Ascending aorta (tissue), 2 donors: ENCODE data around the gene RABL3. TPM values are rescaled to one million over a fixed set of nuclear protein-coding genes. Genes with fewer than 3 reads are reported as not detected.
"Not testable (repeated sequence)": the region's sequence is repeated elsewhere in the genome, so short reads cannot be mapped to it uniquely, and the experiment has no call there.

Source experiments
- DNase-seq, 2 donors: peaks; one replicate each; pipeline ENCODE4 v3.0.0-alpha.2; 2019; ENCODE audit warnings: low spot score in 2 of 2
- H3K27ac ChIP-seq, 2 donors: fragments of 200-600 bp; sonication (generic); one replicate each; pipeline ENCODE4 v1.5.1; 2016 to 2017; ENCODE audit warnings: mild to moderate bottlenecking in 1 of 2
- H3K27me3 ChIP-seq: fragments of 200-600 bp; sonication (generic); one replicate; pipeline ENCODE4 v1.5.1; 2017
- H3K36me3 ChIP-seq, 2 donors: fragments of 200-600 bp; sonication (generic); one replicate each; pipeline ENCODE4 v1.5.1; 2016
- H3K4me1 ChIP-seq, 2 donors: fragments of 200-600 bp; sonication (generic); one replicate each; pipeline ENCODE4 v1.5.1; 2016 to 2017; ENCODE audit warnings: mild to moderate bottlenecking in 1 of 2
- H3K4me3 ChIP-seq, 2 donors: fragments of 200-600 bp; sonication (generic); one replicate each; pipeline ENCODE4 v1.5.1; 2016 to 2017; ENCODE audit warnings: mild to moderate bottlenecking in 1 of 2
- H3K9me3 ChIP-seq, 2 donors: fragments of 200-600 bp; sonication (generic); one replicate each; pipeline ENCODE4 v1.5.1; 2016
- CTCF ChIP-seq, 3 experiments: fragments of 200-600 bp in 2 of 3; fragments of 450-650 bp in 1 of 3; sonication (generic) in 2 of 3; IDR thresholded peaks; one replicate each; pipeline ENCODE4 v1.5.1; 2016 to 2019; ENCODE audit warnings: antibody characterized with exemption in 3 of 3, mild to moderate bottlenecking in 1 of 3, moderate library complexity in 1 of 3
- intact Hi-C: fragments of 100-400 bp; cut with DNase I; formaldehyde crosslinking; loops from one replicate; pipeline ENCODE4 v1.15.1; 2023
- total RNA-seq: library from RNA; depleted of rRNA; stranded (reverse); fragments of >200 nt; gene quantifications from one replicate; pipeline ENCODE4 v1.1.0, GENCODE V29; 2016

The RABL3 gene
- total RNA-seq, 1 donor from 2014 or later = 3.0 TPM

DNA sequence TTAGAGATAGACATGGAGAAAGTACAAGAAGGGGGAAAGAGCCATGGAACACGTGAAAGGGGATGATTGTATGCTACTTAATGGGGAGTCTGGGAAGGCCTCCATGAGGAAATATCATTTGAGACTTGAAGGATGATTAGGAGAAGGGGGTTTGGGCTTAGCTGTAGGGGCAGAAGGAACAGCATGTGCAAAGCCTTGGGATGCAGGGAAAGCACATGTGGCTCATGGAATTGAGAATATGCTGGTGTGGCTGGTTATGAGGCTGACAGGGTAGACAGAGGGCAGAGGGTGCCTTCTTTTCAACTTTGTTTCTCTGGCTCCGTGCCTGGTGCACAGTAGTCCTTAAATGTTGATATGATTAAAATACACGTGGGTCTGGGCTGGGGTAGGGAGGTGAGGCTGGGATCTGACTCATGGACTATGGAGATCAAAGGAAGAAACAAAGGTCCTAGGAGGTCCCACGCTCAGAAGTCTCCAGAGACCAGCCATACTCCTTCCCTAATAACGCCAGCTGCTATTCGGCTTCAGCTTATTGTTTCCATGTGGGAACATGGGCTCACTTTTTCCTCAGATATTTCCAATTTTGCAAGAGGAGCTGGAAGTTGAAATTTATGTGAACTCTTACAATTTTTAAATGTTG is 1.4 kb upstream of the RABL3 start:
- Histone ChIP-seq H3K4me3 (peak overlapping the region; percentile 87 to 97), H3K9me3 (peaks cover 0 to 17% of the 10 kb centered on the region in 2 donors), H3K36me3 (peaks cover 0 to 2% of the 10 kb centered on the region in 2 donors), H3K4me1 (peaks cover 4 to 9% of the 10 kb centered on the region in 2 donors), H3K27me3 (no peaks in the 10 kb centered on the region), H3K27ac (no peak overlapping the region)
- DNase-seq = no peak
- intact Hi-C loops = loop anchor here (2.0 to 10.0 kb wide), 6 partner anchors 189 to 1279 kb away; partner anchors contain the start of genes EAF2, GSK3B, IQCB1 and LRRC58
- no peak for TF ChIP-seq CTCF (IDR thresholded peaks at IDR 0.05)

GRCh38 chr3:120742849-120743365 is 591 bp upstream of the RABL3 start:
- TF ChIP-seq CTCF (IDR thresholded peaks at IDR 0.05) = no peak
- Histone ChIP-seq H3K4me3 (peak overlapping the region; percentile 87 to 97), H3K9me3 (peaks cover 0 to 21% of the 10 kb centered on the region in 2 donors), H3K27me3 (no peaks in the 10 kb centered on the region), H3K4me1 (peaks cover 4 to 9% of the 10 kb centered on the region in 2 donors), H3K36me3 (peaks cover 4 to 10% of the 10 kb centered on the region in 2 donors), H3K27ac (peak overlapping the region; percentile 77 to 92)
- DNase-seq = no peak
- intact Hi-C loops = loop anchor here (1.0 to 10.0 kb wide), 7 partner anchors 147 to 1278 kb away; partner anchors contain the start of genes EAF2, GSK3B, IQCB1 and LRRC58

DNA sequence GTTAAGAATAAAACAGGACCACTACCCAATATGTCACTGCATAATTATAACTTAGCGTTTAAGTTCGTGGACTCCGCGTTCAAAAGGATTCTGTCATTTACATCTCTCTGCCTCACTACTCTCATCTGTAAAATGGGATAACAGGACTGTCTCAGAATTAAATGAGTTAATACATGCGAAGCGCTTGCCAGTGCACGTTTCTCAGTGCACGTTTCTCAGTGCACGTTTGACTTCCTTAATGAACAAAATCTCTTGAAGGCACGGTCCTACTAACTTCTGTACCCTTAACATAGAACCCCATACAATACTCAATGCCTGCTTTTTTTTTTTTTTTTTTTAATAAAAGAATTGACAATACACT is 499 bp downstream of the RABL3 start:
- Histone ChIP-seq H3K4me3 (peak overlapping the region; percentile 87 to 97), H3K27me3 (no peaks in the 10 kb centered on the region), H3K9me3 (peaks cover 0 to 32% of the 10 kb centered on the region in 2 donors), H3K36me3 (peaks cover 5 to 18% of the 10 kb centered on the region in 2 donors), H3K27ac (peak overlapping the region; percentile 92 to 93), H3K4me1 (peaks cover 4 to 9% of the 10 kb centered on the region in 2 donors)
- DNase-seq = no peak
- intact Hi-C loops = loop anchor here (1.0 to 10.0 kb wide), 7 partner anchors 146 to 1277 kb away; partner anchors contain the start of genes EAF2, GSK3B, IQCB1 and LRRC58
- TF ChIP-seq CTCF (IDR thresholded peaks at IDR 0.05) = no peak

GRCh38 chr3:120741320-120741719 is 996 bp downstream of the RABL3 start:
- Histone ChIP-seq H3K9me3 (peaks cover 0 to 34% of the 10 kb centered on the region in 2 donors), H3K4me3 (peak overlapping the region; percentile 87 to 97), H3K27me3 (no peaks in the 10 kb centered on the region), H3K4me1 (peaks cover 4 to 9% of the 10 kb centered on the region in 2 donors), H3K27ac (no peak overlapping the region), H3K36me3 (peaks cover 5 to 18% of the 10 kb centered on the region in 2 donors)
- TF ChIP-seq CTCF (IDR thresholded peaks at IDR 0.05) = no peak
- intact Hi-C loops = loop anchor here (10.0 kb wide), 5 partner anchors 187 to 1277 kb away; partner anchors contain the start of genes EAF2, IQCB1, LRRC58 and POGLUT1
- no peak for DNase-seq

- Histone ChIP-seq H3K9me3 (peaks cover 0 to 42% of the 10 kb centered on the region in 2 donors), H3K36me3 (peaks cover 5 to 18% of the 10 kb centered on the region in 2 donors)
- H3K27me3 ChIP-seq, H3K27ac ChIP-seq, H3K4me3 ChIP-seq, intact Hi-C loops, H3K4me1 ChIP-seq, DNase-seq: not testable (repeated sequence)
Measured at GRCh38 chr3:120738006-120738405, 4.3 kb downstream of the RABL3 start.
